H9 (cell line): Measurements from ENCODE around the gene TYK2. TPM values are rescaled to one million over a fixed set of nuclear protein-coding genes. Genes with fewer than 3 reads are reported as not detected.

Source experiments
- DNase-seq: peaks from one replicate; pipeline ENCODE4 v3.0.0-alpha.2; 2017
- H2AFZ ChIP-seq: one replicate; pipeline ENCODE4 v1.6.1; 2013; ENCODE audit warnings: mild to moderate bottlenecking, low read length, control low read depth, moderate library complexity
- H2AK5ac ChIP-seq: 2 replicates; pipeline ENCODE4 v1.6.1; 2013; ENCODE audit warnings: low read length, control low read depth, mixed read lengths; ENCODE audit not compliant: insufficient read length
- H2BK120ac ChIP-seq: one replicate; pipeline ENCODE4 v1.6.1; 2013; ENCODE audit warnings: low read depth, mild to moderate bottlenecking, low read length, control low read depth, inconsistent platforms; ENCODE audit not compliant: poor library complexity, severe bottlenecking
- H2BK12ac ChIP-seq: 2 replicates; pipeline ENCODE4 v1.6.1; 2013; ENCODE audit warnings: low read length, control low read depth, mixed read lengths, low read depth; ENCODE audit not compliant: insufficient read length
- H2BK15ac ChIP-seq: 2 replicates; pipeline ENCODE4 v1.6.1; 2013; ENCODE audit warnings: low read depth, low read length, control low read depth
- H2BK20ac ChIP-seq: one replicate; pipeline ENCODE4 v1.6.1; 2013; ENCODE audit warnings: low read depth, mild to moderate bottlenecking, low read length, control low read depth, inconsistent platforms; ENCODE audit not compliant: poor library complexity, severe bottlenecking
- H2BK5ac ChIP-seq: 2 replicates; pipeline ENCODE4 v1.6.1; 2013; ENCODE audit warnings: low read length, control low read depth, mixed read lengths; ENCODE audit not compliant: insufficient read length
- H3K14ac ChIP-seq: 2 replicates; pipeline ENCODE4 v1.6.1; 2013; ENCODE audit warnings: low read length, control low read depth; ENCODE audit not compliant: insufficient read depth
- H3K18ac ChIP-seq: 2 replicates; pipeline ENCODE4 v1.6.1; 2013; ENCODE audit warnings: low read depth, mild to moderate bottlenecking, mixed read lengths, low read length, control low read depth; ENCODE audit not compliant: insufficient read length
- H3K23ac ChIP-seq: 2 replicates; pipeline ENCODE4 v1.6.1; 2013; ENCODE audit warnings: low read length, control low read depth, mixed read lengths, low read depth; ENCODE audit not compliant: insufficient read length
- H3K23me2 ChIP-seq: 2 replicates; pipeline ENCODE4 v1.6.1; 2013; ENCODE audit warnings: low read depth, mild to moderate bottlenecking, mixed read lengths, low read length, control low read depth; ENCODE audit not compliant: insufficient read length, poor library complexity, severe bottlenecking
- H3K27ac ChIP-seq: 2 replicates; pipeline ENCODE4 v1.5.1; 2013; ENCODE audit warnings: low read length, control low read depth, mixed read lengths, low read depth; ENCODE audit not compliant: insufficient read length
- H3K27me3 ChIP-seq: 2 replicates; pipeline ENCODE4 v1.6.1; 2013; ENCODE audit warnings: low read length, control low read depth, inconsistent platforms; ENCODE audit not compliant: insufficient read depth
- H3K4ac ChIP-seq: 2 replicates; pipeline ENCODE4 v1.6.1; 2013; ENCODE audit warnings: low read depth, mild to moderate bottlenecking, control low read depth, inconsistent platforms, low read length, moderate library complexity
- H3K4me1 ChIP-seq: 2 replicates; pipeline ENCODE4 v1.6.1; 2013; ENCODE audit warnings: low read length, control low read depth, inconsistent platforms; ENCODE audit not compliant: insufficient read depth
- H3K4me2 ChIP-seq: 2 replicates; pipeline ENCODE4 v1.6.1; 2013; ENCODE audit warnings: low read length, control low read depth, mixed read lengths; ENCODE audit not compliant: insufficient read length, insufficient read depth
- H3K56ac ChIP-seq: 2 replicates; pipeline ENCODE4 v1.6.1; 2013; ENCODE audit warnings: low read depth, mild to moderate bottlenecking, mixed read lengths, low read length, control low read depth; ENCODE audit not compliant: insufficient read length
- H3K79me1 ChIP-seq: 2 replicates; pipeline ENCODE4 v1.6.1; 2013; ENCODE audit warnings: low read depth, mild to moderate bottlenecking, moderate library complexity, low read length, control low read depth, inconsistent platforms; ENCODE audit not compliant: insufficient read depth, poor library complexity, severe bottlenecking
- H3K79me2 ChIP-seq: 2 replicates; pipeline ENCODE4 v1.6.1; 2013; ENCODE audit warnings: low read length, control low read depth, inconsistent platforms; ENCODE audit not compliant: insufficient read depth
- H3K9ac ChIP-seq: 2 replicates; pipeline ENCODE4 v1.6.1; 2013; ENCODE audit warnings: low read length, control low read depth, mixed read lengths; ENCODE audit not compliant: insufficient read length; ENCODE audit errors: extremely low read depth
- H3K9me3 ChIP-seq: one replicate; pipeline ENCODE4 v1.6.1; 2013; ENCODE audit warnings: low read depth, low read length, inconsistent platforms; ENCODE audit not compliant: control insufficient read depth
- H3T11ph ChIP-seq: one replicate; pipeline ENCODE4 v1.6.1; 2013; ENCODE audit warnings: mild to moderate bottlenecking, low read length, control low read depth, inconsistent platforms
- H4K20me1 ChIP-seq: one replicate; pipeline ENCODE4 v1.6.1; 2013; ENCODE audit not compliant: control insufficient read depth, insufficient read length, insufficient read depth
- H4K5ac ChIP-seq: 2 replicates; pipeline ENCODE4 v1.6.1; 2013; ENCODE audit warnings: low read depth, mild to moderate bottlenecking, mixed read lengths, low read length, control low read depth; ENCODE audit not compliant: insufficient read length
- H4K8ac ChIP-seq: replicated peaks from 2 replicates; pipeline ENCODE4 v1.6.1; 2013; ENCODE audit warnings: low read length, control low read depth, mixed read lengths, low read depth; ENCODE audit not compliant: insufficient read length
- H4K91ac ChIP-seq: 2 replicates; pipeline ENCODE4 v1.6.1; 2013; ENCODE audit warnings: low read depth, mild to moderate bottlenecking, moderate library complexity, mixed read lengths, low read length, control low read depth; ENCODE audit not compliant: insufficient read length
- H3K27ac Mint-ChIP-seq, 3 experiments: 2 replicates in 2 of 3; 3 replicates in 1 of 3; pipeline ENCODE4 v1.8.0; 2020 to 2021; ENCODE audit warnings: mixed read lengths in 3 of 3, mild to moderate bottlenecking in 1 of 3, moderate library complexity in 1 of 3
- H3K27me3 Mint-ChIP-seq: 2 replicates; pipeline ENCODE4 v1.8.0; 2021; ENCODE audit warnings: low read depth, mild to moderate bottlenecking, moderate library complexity, mixed read lengths
- H3K36me3 Mint-ChIP-seq, 3 experiments: 2 replicates in 2 of 3; 3 replicates in 1 of 3; pipeline ENCODE4 v1.8.0; 2020 to 2021; ENCODE audit warnings: low read depth in 3 of 3, mixed read lengths in 3 of 3; ENCODE audit not compliant: insufficient read depth in 1 of 3
- H3K4me1 Mint-ChIP-seq, 2 experiments: 2 replicates each; pipeline ENCODE4 v1.8.0; 2020; ENCODE audit warnings: mixed read lengths in 2 of 2
- H3K4me3 Mint-ChIP-seq, 2 experiments: 2 replicates in 1 of 2; 3 replicates in 1 of 2; pipeline ENCODE4 v1.8.0; 2020 to 2021; ENCODE audit warnings: mild to moderate bottlenecking in 2 of 2, mixed read lengths in 2 of 2, moderate library complexity in 1 of 2
- H3K9me3 Mint-ChIP-seq, 2 experiments: 2 replicates in 1 of 2; 3 replicates in 1 of 2; pipeline ENCODE4 v1.8.0; 2020; ENCODE audit warnings: mild to moderate bottlenecking in 2 of 2, mixed read lengths in 2 of 2, moderate library complexity in 1 of 2
- WGBS: extraction: QIAGEN DNeasy Blood & Tissue Kit; methylation state at CpG from one replicate; pipeline ENCODE4 v1.1.7; 2013; ENCODE audit warnings: missing lambda C conversion rate, low lambda C conversion rate, mixed read lengths; ENCODE audit not compliant: insufficient read length; ENCODE audit errors: extremely low coverage; 5-methylcytosine and 5-hydroxymethylcytosine counted together
- total RNA-seq: library from RNA; stranded (reverse); gene quantifications from 2 replicates; pipeline ENCODE4 v1.2.1, GENCODE V29; 2021
- TF ChIP-seq, protein P1 (sequence below): fragments of 200-600 bp; sonication (generic); conservative IDR thresholded peaks from 3 replicates; pipeline ENCODE4 v1.8.0; 2021; ENCODE audit warnings: antibody characterized with exemption, mild to moderate bottlenecking

Gene TYK2
- total RNA-seq, 1 experiment from 2014 or later: 61.4 TPM

DNA sequence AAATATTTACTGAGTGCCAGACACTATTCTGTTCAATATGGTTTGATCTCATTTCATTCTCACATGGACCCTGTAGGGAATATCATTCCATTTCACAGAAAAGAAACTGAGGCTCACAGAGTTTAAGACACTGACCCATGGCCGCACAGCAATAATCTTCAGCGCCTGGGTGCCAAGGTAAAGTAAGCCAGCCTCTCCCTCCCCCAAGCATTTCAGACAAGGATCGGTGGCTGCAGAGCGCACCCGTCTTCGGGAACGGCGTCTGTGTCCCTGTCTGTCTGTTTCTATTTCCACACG, 35.7 kb upstream of the TYK2 start:
- TF ChIP-seq, protein P1, sequence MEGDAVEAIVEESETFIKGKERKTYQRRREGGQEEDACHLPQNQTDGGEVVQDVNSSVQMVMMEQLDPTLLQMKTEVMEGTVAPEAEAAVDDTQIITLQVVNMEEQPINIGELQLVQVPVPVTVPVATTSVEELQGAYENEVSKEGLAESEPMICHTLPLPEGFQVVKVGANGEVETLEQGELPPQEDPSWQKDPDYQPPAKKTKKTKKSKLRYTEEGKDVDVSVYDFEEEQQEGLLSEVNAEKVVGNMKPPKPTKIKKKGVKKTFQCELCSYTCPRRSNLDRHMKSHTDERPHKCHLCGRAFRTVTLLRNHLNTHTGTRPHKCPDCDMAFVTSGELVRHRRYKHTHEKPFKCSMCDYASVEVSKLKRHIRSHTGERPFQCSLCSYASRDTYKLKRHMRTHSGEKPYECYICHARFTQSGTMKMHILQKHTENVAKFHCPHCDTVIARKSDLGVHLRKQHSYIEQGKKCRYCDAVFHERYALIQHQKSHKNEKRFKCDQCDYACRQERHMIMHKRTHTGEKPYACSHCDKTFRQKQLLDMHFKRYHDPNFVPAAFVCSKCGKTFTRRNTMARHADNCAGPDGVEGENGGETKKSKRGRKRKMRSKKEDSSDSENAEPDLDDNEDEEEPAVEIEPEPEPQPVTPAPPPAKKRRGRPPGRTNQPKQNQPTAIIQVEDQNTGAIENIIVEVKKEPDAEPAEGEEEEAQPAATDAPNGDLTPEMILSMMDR: no peak
- Histone ChIP-seq H2AFZ (no peak overlapping the region), H2AK5ac (no peak overlapping the region), H3K4me1 (peaks cover 2% of the 10 kb centered on the region; the same call in 1 of the 2 replicates), H2BK5ac (no peak overlapping the region), H4K91ac (no peak overlapping the region), H3K79me2 (no peaks in the 10 kb centered on the region), H3K56ac (no peak overlapping the region), H3K18ac (peak overlapping the region; percentile 39), H3K23me2 (peaks cover 19% of the 10 kb centered on the region), H3K27me3 (peaks cover 18% of the 10 kb centered on the region; the same call in 1 of the 2 replicates), H2BK120ac (no peak overlapping the region), H3K14ac (peak overlapping the region; percentile 45; the same call in 1 of the 2 replicates), H3K27ac (no peak overlapping the region), H2BK15ac (no peak overlapping the region), H3K23ac (no peak overlapping the region), H3K79me1 (no peaks in the 10 kb centered on the region), H2BK20ac (no peak overlapping the region), H3K9me3 (no peaks in the 10 kb centered on the region), H3T11ph (no peak overlapping the region), H4K8ac (no peak overlapping the region), H3K4me2 (peak overlapping the region; percentile 76), H4K20me1 (no peaks in the 10 kb centered on the region), H3K4ac (no peak overlapping the region), H4K5ac (no peak overlapping the region), H3K9ac (no peak overlapping the region), H2BK12ac (no peak overlapping the region)
- no peak for DNase-seq
- H3K27me3 Mint-ChIP-seq: peaks cover 80% of the 10 kb centered on the region
- no peaks in the 10 kb centered on the region for H3K36me3 Mint-ChIP-seq
- peak overlapping the region; percentile 65 to 82 for H3K4me3 Mint-ChIP-seq
- H3K9me3 Mint-ChIP-seq: peaks cover 2 to 4% of the 10 kb centered on the region in 2 experiments; a peak in 4 of 5 replicates
- H3K27ac Mint-ChIP-seq: no peak overlapping the region
- WGBS: no CpG with 5 or more reads among the region's 9 CpGs
- H3K4me1 Mint-ChIP-seq: peaks cover 22 to 32% of the 10 kb centered on the region in 2 experiments
